HG03521 (cell line): ENCODE measurements around the gene STRC.
"Not testable (repeated sequence)": the region's sequence is repeated elsewhere in the genome, so short reads cannot be mapped to it uniquely, and the experiment has no call there.

Source experiments
- ATAC-seq: cut with Tn5 transposase; IDR thresholded peaks from one replicate; pipeline ENCODE4 v1.9.1; 2021; ENCODE audit warnings: mild to moderate bottlenecking, moderate library complexity; ENCODE audit not compliant: unreplicated experiment

STRC gene

DNA sequence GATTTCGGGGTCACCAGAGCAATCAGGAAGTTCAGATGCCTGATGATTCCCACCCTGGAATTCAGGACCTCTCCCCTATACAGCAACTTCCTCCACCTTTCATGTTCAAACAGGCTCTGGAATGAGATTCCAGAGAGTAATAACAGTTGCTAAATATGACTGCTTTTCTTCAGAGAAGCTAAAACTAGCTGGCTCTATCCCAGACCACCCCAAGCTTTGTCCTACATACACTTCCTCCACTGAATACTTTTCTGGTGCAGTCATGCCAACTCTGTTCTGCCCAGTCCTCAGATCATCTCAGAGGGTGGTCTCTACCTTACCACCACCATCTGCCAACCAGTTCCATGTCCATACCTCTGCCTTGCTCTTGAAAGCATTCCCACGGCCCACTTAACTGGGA, 52.0 kb downstream of the STRC start:
- ATAC-seq = not testable (repeated sequence)

DNA sequence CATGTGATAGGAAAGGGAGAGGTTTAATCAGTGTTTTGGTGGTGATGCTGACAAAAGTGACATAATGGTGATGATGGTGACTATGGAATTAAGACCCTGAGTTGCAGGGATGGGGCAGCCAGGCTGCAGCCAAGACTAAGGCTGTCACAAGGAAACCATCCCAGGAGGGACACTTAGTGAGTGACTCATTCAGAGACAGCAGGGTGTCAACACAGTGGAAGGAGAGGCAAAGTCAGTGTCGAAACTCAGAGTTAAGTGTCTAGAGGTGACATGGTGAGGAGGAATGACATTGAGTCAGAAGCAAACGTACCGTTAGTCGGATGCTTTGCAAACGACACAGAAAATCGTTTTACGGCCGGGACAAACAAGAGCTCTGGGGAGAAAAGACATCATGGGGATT, 54.8 kb downstream of the STRC start:
- not testable (repeated sequence) for ATAC-seq

DNA sequence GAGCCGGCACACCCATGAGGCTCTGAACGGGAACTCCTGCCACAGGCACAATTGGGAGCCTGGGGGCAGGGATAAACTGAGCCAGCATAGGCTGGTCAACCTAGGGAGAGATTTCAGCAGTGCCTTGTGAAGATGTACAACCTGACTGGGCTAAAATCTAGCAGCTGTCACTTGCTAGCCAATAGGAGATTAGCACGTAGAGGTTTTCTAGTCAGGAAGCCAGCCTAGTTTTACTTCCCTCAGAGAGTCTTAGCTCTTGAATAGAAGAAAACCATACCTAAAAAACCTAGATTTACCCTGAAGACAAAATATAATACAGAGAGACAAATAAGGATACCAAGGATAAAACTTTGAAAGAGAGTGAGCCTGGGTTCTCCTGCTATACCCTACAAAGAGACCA, 55.8 kb downstream of the STRC start:
- not testable (repeated sequence) for ATAC-seq

DNA sequence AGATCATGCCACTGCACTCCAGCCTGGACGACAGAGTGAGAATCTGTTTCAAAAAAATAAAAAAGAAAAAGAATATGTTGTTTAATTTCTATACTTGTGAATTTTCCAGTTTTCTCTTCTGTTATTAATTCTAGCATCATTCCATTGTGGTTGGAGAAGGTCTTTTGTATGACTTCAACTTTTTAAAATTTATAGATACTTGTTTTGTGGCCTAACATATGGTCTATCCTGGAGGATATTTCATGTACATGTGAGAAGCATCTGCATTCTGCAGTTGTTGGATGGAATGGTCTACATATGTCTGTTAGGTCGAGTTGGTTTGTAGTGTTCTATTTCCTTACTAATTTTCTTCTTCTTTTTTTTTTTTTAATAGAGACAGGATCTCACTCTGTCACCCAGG, 65.6 kb downstream of the STRC start:
- ATAC-seq = no peak

DNA sequence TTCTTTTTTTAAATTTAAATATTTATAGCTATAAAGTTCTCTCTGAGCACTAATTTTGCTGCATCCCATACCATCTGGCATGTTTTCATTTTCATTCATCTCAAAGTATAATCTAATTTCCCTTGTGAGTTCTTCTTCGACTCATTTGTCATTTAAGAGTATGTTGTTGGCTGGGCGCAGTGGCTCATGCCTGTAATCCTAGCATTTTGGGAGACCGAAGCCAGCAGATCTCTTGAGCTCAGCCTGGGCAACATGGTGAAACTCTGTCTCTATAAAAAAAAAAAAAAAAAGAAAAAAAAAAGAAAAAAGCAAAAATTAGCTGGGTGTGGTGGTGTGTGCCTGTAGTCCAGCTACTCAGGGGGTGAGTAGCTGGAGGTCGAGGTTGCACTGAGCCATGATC, 66.3 kb downstream of the STRC start:
- no peak for ATAC-seq

DNA sequence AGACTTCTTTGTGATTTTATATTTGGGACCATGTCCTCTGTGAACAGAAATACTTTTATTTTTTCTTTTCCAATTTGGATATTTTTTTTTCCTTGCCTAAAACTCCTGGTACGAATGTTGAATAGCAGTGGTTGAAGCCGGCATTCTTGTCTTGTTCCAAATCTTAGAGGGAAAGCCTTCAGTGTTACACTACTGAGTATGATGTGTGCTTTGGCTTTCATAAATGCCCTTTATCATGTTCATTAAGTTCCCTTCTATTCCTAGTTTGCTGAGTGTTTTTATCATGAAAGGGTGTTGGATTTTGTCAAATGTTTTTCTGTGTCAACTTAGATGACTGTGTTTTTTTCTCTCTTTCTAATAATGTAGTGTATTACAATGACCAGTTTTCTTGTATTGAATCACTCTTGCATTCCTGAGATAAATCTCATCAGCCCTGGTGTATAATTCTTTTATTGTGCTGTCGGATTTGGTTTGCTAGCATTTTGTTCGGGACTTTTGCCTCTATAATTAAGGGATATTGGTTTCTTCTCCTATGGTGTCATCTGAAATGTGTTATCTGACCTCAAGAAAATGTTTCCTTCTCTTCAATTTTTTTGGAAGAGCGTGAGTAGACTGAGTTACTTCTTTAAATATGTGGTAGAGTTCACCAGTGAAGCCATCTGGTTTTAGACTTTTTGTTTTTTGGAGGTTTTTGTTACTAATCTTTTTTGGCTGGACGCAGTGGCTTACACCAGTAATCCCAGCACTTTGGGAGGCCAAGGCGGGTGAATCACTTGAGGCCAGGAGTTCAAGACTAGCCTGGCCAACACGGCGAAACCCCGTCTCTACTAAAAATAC, 67.9 kb downstream of the STRC start:
- ATAC-seq = no peak
